Parathyroid adenoma (tissue), 2 donors: ENCODE data around the gene SHOC1.

ENCODE experiments used
- H2AFZ ChIP-seq: fragments of 300-600 bp; sonication (generic); one replicate; pipeline ENCODE4 v1.7.0; 2017; ENCODE audit warnings: antibody characterized with exemption, mild to moderate bottlenecking
- H3K27ac ChIP-seq: fragments of 300-600 bp; sonication (generic); one replicate; pipeline ENCODE4 v1.7.0; 2017
- H3K27me3 ChIP-seq: fragments of 300-600 bp; sonication (generic); one replicate; pipeline ENCODE4 v1.7.0; 2017; ENCODE audit warnings: low read length; ENCODE audit not compliant: control insufficient read depth, insufficient read depth
- H3K36me3 ChIP-seq: fragments of 300-600 bp; sonication (generic); one replicate; pipeline ENCODE4 v1.7.0; 2017; ENCODE audit warnings: low read length; ENCODE audit not compliant: control insufficient read depth, insufficient read depth
- H3K4me1 ChIP-seq: fragments of 300-600 bp; sonication (generic); one replicate; pipeline ENCODE4 v1.7.0; 2017; ENCODE audit warnings: control low read depth
- H3K4me2 ChIP-seq: fragments of 300-600 bp; sonication (generic); one replicate; pipeline ENCODE4 v1.7.0; 2017; ENCODE audit warnings: low read length
- H3K4me3 ChIP-seq: fragments of 300-600 bp; sonication (generic); one replicate; pipeline ENCODE4 v1.7.0; 2017; ENCODE audit warnings: low read depth, low read length
- H3K79me2 ChIP-seq: fragments of 300-600 bp; sonication (generic); one replicate; pipeline ENCODE4 v1.7.0; 2017; ENCODE audit warnings: control low read depth
- H3K9ac ChIP-seq: fragments of 300-600 bp; sonication (generic); one replicate; pipeline ENCODE4 v1.7.0; 2017; ENCODE audit warnings: mild to moderate bottlenecking
- H3K9me3 ChIP-seq: fragments of 300-600 bp; sonication (generic); one replicate; pipeline ENCODE4 v1.7.0; 2017; ENCODE audit warnings: low read length; ENCODE audit not compliant: control insufficient read depth
- CTCF ChIP-seq: fragments of 300-600 bp; sonication (generic); IDR thresholded peaks from one replicate; pipeline ENCODE4 v1.7.0; 2017; ENCODE audit warnings: antibody characterized with exemption, mild to moderate bottlenecking
- donor health status: primary hyperparathyroidism.

The SHOC1 gene

GRCh38 chr9:111807197-111807596, 12.5 kb upstream of the SHOC1 start:
- Histone ChIP-seq H3K9me3 (no peaks in the 10 kb centered on the region), H3K79me2 (no peaks in the 10 kb centered on the region), H3K4me2 (no peak overlapping the region), H3K27ac (no peak overlapping the region), H3K36me3 (no peaks in the 10 kb centered on the region), H3K27me3 (no peaks in the 10 kb centered on the region), H3K4me1 (peaks cover 2% of the 10 kb centered on the region), H3K4me3 (no peak overlapping the region), H3K9ac (no peak overlapping the region), H2AFZ (no peak overlapping the region)
- TF ChIP-seq CTCF, result no peak

GRCh38 chr9:111806259-111806658, 11.5 kb upstream of the SHOC1 start:
- H3K4me3 ChIP-seq, result no peak overlapping the region
- H3K9me3 ChIP-seq, result no peaks in the 10 kb centered on the region
- no peak overlapping the region for H2AFZ ChIP-seq
- H3K27ac ChIP-seq, result no peak overlapping the region
- H3K79me2 ChIP-seq, result no peaks in the 10 kb centered on the region
- no peaks in the 10 kb centered on the region for H3K27me3 ChIP-seq
- H3K4me2 ChIP-seq, result no peak overlapping the region
- no peaks in the 10 kb centered on the region for H3K36me3 ChIP-seq
- peaks cover 2% of the 10 kb centered on the region for H3K4me1 ChIP-seq
- no peak overlapping the region for H3K9ac ChIP-seq
- no peak for TF ChIP-seq CTCF

GRCh38 chr9:111805830-111806241, 11.1 kb upstream of the SHOC1 start:
- Histone ChIP-seq H3K36me3 (no peaks in the 10 kb centered on the region), H2AFZ (no peak overlapping the region), H3K9me3 (no peaks in the 10 kb centered on the region), H3K4me3 (no peak overlapping the region), H3K27ac (no peak overlapping the region), H3K27me3 (no peaks in the 10 kb centered on the region), H3K4me2 (no peak overlapping the region), H3K4me1 (peaks cover 1% of the 10 kb centered on the region), H3K9ac (no peak overlapping the region), H3K79me2 (no peaks in the 10 kb centered on the region)
- TF ChIP-seq CTCF, result no peak

- Histone ChIP-seq H3K4me1 (no peaks in the 10 kb centered on the region), H3K9me3 (no peaks in the 10 kb centered on the region), H2AFZ (no peak overlapping the region), H3K79me2 (no peaks in the 10 kb centered on the region), H3K36me3 (no peaks in the 10 kb centered on the region), H3K9ac (no peak overlapping the region), H3K27ac (no peak overlapping the region), H3K4me2 (no peak overlapping the region), H3K27me3 (no peaks in the 10 kb centered on the region), H3K4me3 (no peak overlapping the region)
- TF ChIP-seq CTCF, result no peak
Observed at GRCh38 chr9:111805262-111805661, 10.5 kb upstream of the SHOC1 start.

GRCh38 chr9:111804636-111805035, 9.9 kb upstream of the SHOC1 start:
- no peak overlapping the region for H3K27ac ChIP-seq
- no peak for TF ChIP-seq CTCF
- H3K9me3 ChIP-seq, result no peaks in the 10 kb centered on the region
- H3K9ac ChIP-seq, result no peak overlapping the region
- no peaks in the 10 kb centered on the region for H3K27me3 ChIP-seq
- H3K4me3 ChIP-seq, result no peak overlapping the region
- no peak overlapping the region for H2AFZ ChIP-seq
- no peak overlapping the region for H3K4me2 ChIP-seq
- H3K36me3 ChIP-seq, result no peaks in the 10 kb centered on the region
- no peaks in the 10 kb centered on the region for H3K79me2 ChIP-seq
- H3K4me1 ChIP-seq, result no peaks in the 10 kb centered on the region
